Activated effector memory CD4-positive, alpha-beta T cell treated with anti-CD3 and anti-CD28 coated beads, Interleukin-2, amount 50 U/mL, for 16 hours (primary cell): Measurements from ENCODE around the gene ZNF70.

Experiments used
- DNase-seq: peaks from one replicate; pipeline ENCODE4 v3.0.0-alpha.2; 2020

ZNF70 gene

GRCh38 chr22:23778577-23778900 is 27.6 kb upstream of the ZNF70 start:
- DNase-seq, result no peak

- no peak for DNase-seq
Measured at GRCh38 chr22:23777776-23778576, 27.1 kb upstream of the ZNF70 start.

- no peak for DNase-seq
Measured at GRCh38 chr22:23775779-23776375, 25.0 kb upstream of the ZNF70 start.

GRCh38 chr22:23774922-23775436 is 24.1 kb upstream of the ZNF70 start:
- no peak for DNase-seq

GRCh38 chr22:23774114-23774921 is 23.4 kb upstream of the ZNF70 start:
- DNase-seq, result no peak

GRCh38 chr22:23773483-23774113 is 22.7 kb upstream of the ZNF70 start:
- DNase-seq, result no peak

GRCh38 chr22:23772649-23773473 is 21.9 kb upstream of the ZNF70 start, which contains the start of gene MMP11:
MMP11 (plus strand) TSS chr22:23772849; CDS start chr22:23772871, 22 bp downstream.
- DNase-seq, result peak; percentile 82

- no peak for DNase-seq
Measured at GRCh38 chr22:23772315-23772648, 21.4 kb upstream of the ZNF70 start.

- DNase-seq, result no peak
Measured at GRCh38 chr22:23769321-23769965, 18.5 kb upstream of the ZNF70 start.

- peak; percentile 92 for DNase-seq
Measured at GRCh38 chr22:23767673-23768548, 17.0 kb upstream of the ZNF70 start, which contains the start of gene CHCHD10. CHCHD10 (minus strand) TSS chr22:23767972; CDS start chr22:23767874, 98 bp downstream.

- DNase-seq, result no peak
Measured at GRCh38 chr22:23767303-23767672, 16.4 kb upstream of the ZNF70 start.

- no peak for DNase-seq
Measured at GRCh38 chr22:23764899-23765881, 14.3 kb upstream of the ZNF70 start.

GRCh38 chr22:23763954-23764353 is 13.0 kb upstream of the ZNF70 start:
- no peak for DNase-seq

- peak; percentile 82 for DNase-seq
Measured at GRCh38 chr22:23763579-23763945, 12.7 kb upstream of the ZNF70 start.

GRCh38 chr22:23762842-23763578 is 12.1 kb upstream of the ZNF70 start, which contains the start of gene C22orf15:
C22orf15 (plus strand) TSS chr22:23762990; CDS start chr22:23763307, 317 bp downstream.
- DNase-seq, result no peak

- no peak for DNase-seq
Measured at GRCh38 chr22:23760056-23760455, 9.1 kb upstream of the ZNF70 start.

GRCh38 chr22:23759566-23759965 is 8.7 kb upstream of the ZNF70 start:
- DNase-seq, result no peak

- DNase-seq, result no peak
Measured at GRCh38 chr22:23756891-23757290, 6.0 kb upstream of the ZNF70 start.
